ENCODE data around the gene STOX2.

The STOX2 gene

GRCh38 chr4:183961795-183962194 is 56.7 kb downstream of the STOX2 start:
- TF ChIP-seq, protein P1, sequence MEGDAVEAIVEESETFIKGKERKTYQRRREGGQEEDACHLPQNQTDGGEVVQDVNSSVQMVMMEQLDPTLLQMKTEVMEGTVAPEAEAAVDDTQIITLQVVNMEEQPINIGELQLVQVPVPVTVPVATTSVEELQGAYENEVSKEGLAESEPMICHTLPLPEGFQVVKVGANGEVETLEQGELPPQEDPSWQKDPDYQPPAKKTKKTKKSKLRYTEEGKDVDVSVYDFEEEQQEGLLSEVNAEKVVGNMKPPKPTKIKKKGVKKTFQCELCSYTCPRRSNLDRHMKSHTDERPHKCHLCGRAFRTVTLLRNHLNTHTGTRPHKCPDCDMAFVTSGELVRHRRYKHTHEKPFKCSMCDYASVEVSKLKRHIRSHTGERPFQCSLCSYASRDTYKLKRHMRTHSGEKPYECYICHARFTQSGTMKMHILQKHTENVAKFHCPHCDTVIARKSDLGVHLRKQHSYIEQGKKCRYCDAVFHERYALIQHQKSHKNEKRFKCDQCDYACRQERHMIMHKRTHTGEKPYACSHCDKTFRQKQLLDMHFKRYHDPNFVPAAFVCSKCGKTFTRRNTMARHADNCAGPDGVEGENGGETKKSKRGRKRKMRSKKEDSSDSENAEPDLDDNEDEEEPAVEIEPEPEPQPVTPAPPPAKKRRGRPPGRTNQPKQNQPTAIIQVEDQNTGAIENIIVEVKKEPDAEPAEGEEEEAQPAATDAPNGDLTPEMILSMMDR (conservative IDR thresholded peaks at IDR 0.05; ENCODE audit: low read depth, low read length), result no peak
- no peak overlapping the region for H3K4me3 ChIP-seq (ENCODE audit: low read depth, low read length)
- no peak for DNase-seq (ENCODE audit: low read depth)

DNA sequence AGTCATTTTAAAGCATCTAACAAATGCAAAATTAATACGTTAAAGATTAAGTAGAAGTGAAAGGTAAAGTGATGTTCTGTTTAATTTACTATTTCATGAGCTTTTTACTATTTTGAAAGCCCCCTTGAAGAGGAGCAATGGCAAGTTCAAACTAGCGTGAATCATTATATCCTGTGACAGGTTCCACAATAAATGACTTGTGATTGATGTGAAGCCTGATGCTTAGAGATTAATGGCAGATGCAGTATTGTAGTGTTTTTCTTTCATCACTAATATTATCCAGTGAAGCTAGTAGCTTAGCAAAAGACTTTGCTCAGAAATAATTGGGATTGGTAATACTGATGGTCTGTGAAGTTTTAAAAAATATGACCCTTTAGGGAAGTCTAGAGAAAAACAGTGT is 57.3 kb downstream of the STOX2 start:
- TF ChIP-seq, protein P1 (conservative IDR thresholded peaks at IDR 0.05; ENCODE audit: low read depth, low read length), result no peak
- no peak for DNase-seq (ENCODE audit: low read depth)
- H3K4me3 ChIP-seq (ENCODE audit: low read depth, low read length), result no peak overlapping the region

- DNase-seq (ENCODE audit: low read depth), result no peak
- no peak overlapping the region for H3K4me3 ChIP-seq (ENCODE audit: low read depth, low read length)
- TF ChIP-seq, protein P1 (conservative IDR thresholded peaks at IDR 0.05; ENCODE audit: low read depth, low read length), result no peak
These were observed 61.3 kb downstream of the STOX2 start for GRCh38 chr4:183966371-183966770.

- no peak for DNase-seq (ENCODE audit: low read depth)
- TF ChIP-seq, protein P1 (conservative IDR thresholded peaks at IDR 0.05; ENCODE audit: low read depth, low read length), result no peak
These were observed 62.2 kb downstream of the STOX2 start for GRCh38 chr4:183967266-183967665.

DNA sequence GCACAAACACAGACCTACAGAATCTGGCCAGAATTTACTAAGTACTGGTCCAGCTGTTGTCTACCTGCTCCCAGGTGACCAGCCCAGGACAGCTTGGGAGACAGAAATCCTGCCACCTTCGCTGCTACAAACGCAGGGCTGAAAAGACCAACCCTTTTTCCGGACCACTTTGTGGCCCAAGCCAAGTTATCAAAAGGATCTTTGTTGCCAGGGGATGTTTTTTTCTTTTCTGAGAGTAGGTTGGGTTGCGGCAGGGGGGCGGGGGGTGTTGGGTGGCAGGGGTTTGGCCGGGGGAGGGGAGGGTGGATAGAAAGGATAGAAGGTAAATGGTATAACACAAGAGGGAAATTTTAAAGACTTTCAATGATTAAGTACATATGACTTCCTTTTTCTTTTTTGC is 63.4 kb downstream of the STOX2 start:
- TF ChIP-seq, protein P1 (conservative IDR thresholded peaks at IDR 0.05; ENCODE audit: low read depth, low read length), result no peak
- no peak for DNase-seq (ENCODE audit: low read depth)
- no peak overlapping the region for H3K4me3 ChIP-seq (ENCODE audit: low read depth, low read length)

More at GRCh38 chr4:183967266-183967665, 62.2 kb downstream of the STOX2 start:
- H3K4me3 ChIP-seq (ENCODE audit: low read depth, low read length), result no peak overlapping the region

DNA sequence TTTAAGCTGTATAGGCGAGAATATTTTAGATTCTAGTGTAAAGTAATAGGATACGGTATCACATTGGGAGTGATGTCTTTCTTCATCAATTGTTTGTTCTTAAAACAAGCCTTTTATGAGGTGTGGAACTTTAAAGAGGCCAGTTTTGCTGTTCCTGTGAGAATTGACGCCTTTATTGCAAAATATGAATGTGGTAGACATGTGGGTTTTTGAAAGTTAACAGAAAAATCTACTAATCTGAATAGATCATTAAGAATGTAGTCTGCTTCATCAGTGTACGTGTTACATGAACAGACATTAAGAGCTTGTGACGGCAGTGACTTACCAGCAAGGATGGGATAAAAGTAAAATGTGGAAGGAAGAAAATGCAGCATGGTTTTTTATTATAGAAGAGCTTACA is 63.8 kb downstream of the STOX2 start:
- TF ChIP-seq, protein P1 (conservative IDR thresholded peaks at IDR 0.05; ENCODE audit: low read depth, low read length), result no peak
- H3K4me3 ChIP-seq (ENCODE audit: low read depth, low read length), result no peak overlapping the region
- no peak for DNase-seq (ENCODE audit: low read depth)

- no peak for DNase-seq (ENCODE audit: low read depth)
- TF ChIP-seq, protein P1 (conservative IDR thresholded peaks at IDR 0.05; ENCODE audit: low read depth, low read length), result no peak
- no peak overlapping the region for H3K4me3 ChIP-seq (ENCODE audit: low read depth, low read length)
These were observed 64.5 kb downstream of the STOX2 start for GRCh38 chr4:183969596-183969995.

All from choroid plexus epithelial cell (primary cell).